Stimulated activated naive CD8-positive, alpha-beta T cell treated with anti-CD3 and anti-CD28 coated beads, Interleukin-15, amount 100 ng/mL, for 72 hours (primary cell): ENCODE data around the gene YWHAQ.
"Not testable (repeated sequence)": the region's sequence is repeated elsewhere in the genome, so short reads cannot be mapped to it uniquely, and the experiment has no call there.

Experiments used
- ATAC-seq: fragments of 150-1000 bp; cut with Tn5 transposase; 2 replicates; pipeline ENCODE4 v1.10.0; 2021; ENCODE audit warnings: mild to moderate bottlenecking, moderate library complexity
- DNase-seq, 2 donors: peaks; one replicate each; pipeline ENCODE4 v3.0.0; 2021 to 2022
- H3K27ac Mint-ChIP-seq, 2 donors: one replicate each; pipeline ENCODE4 v1.8.0; 2022; ENCODE audit warnings: mild to moderate bottlenecking in 2 of 2, mixed read lengths in 2 of 2, moderate library complexity in 2 of 2
- H3K27me3 Mint-ChIP-seq: one replicate; pipeline ENCODE4 v1.8.0; 2022; ENCODE audit warnings: mixed read lengths
- H3K4me1 Mint-ChIP-seq: one replicate; pipeline ENCODE4 v1.8.0; 2022; ENCODE audit warnings: mild to moderate bottlenecking, mixed read lengths
- H3K4me3 Mint-ChIP-seq, 2 donors: one replicate each; pipeline ENCODE4 v1.8.0; 2022; ENCODE audit warnings: mild to moderate bottlenecking in 2 of 2, mixed read lengths in 2 of 2, moderate library complexity in 1 of 2
- H3K9me3 Mint-ChIP-seq, 2 donors: one replicate each; pipeline ENCODE4 v1.8.0; 2022; ENCODE audit warnings: mixed read lengths in 2 of 2

The YWHAQ gene

DNA sequence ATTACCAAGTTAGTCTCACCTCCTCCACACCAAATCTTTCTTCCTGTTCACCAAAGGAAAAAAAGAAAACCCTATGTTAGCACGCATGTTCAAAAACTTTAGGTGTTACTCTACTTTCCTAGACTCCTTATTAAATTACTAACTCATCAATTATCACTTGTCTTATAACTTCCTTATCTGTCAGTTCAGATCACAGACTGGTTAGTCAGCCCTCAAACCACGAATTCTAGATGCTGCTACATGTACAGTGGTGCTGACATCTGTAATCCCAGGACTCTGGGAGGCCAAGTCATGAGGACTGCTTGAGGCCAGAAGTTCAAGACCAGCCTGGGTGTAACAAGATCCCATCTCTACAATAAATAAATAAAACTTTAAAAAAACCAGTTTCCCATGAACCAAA is 3.5 kb downstream of the YWHAQ start:
- peaks cover 0 to 7% of the 10 kb centered on the region in 2 donors for H3K9me3 Mint-ChIP-seq
- H3K27me3 Mint-ChIP-seq, result peaks cover 7% of the 10 kb centered on the region
- ATAC-seq, result no peak

GRCh38 chr2:9623151-9623550 is 7.6 kb downstream of the YWHAQ start:
- no peak overlapping the region for H3K27ac Mint-ChIP-seq
- ATAC-seq, result no peak
- H3K27me3 Mint-ChIP-seq, result no peaks in the 10 kb centered on the region
- H3K4me3 Mint-ChIP-seq, result no peak overlapping the region
- peaks cover 95% of the 10 kb centered on the region for H3K4me1 Mint-ChIP-seq
- DNase-seq, result no peak
- H3K9me3 Mint-ChIP-seq, result no peaks in the 10 kb centered on the region

More for the DNA sequence above, 3.5 kb downstream of the YWHAQ start:
- DNase-seq, result no peak
- Mint-ChIP-seq H3K4me1 (peaks cover 80% of the 10 kb centered on the region), H3K4me3 (peak overlapping the region; percentile 34 to 94), H3K27ac (peak overlapping the region in 1 of 2 donors; percentile 1)

DNA sequence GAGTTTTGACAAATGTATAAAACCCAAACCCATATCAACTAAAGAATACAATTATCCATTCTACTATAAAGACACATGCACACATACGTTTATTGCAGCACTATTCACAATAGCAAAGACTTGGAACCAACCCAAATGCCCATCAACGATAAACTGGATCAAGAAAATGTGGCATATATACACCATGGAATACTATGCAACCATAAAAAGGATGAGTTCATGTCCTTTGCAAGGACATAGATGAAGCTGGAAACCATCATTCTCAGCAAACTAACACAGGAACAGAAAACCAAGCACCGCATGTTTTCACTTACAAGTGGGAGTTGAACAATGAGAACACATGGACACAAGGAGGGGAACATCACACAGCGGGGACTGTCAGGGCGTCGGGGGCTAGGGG is 9.1 kb downstream of the YWHAQ start:
- not testable (repeated sequence) for H3K9me3 Mint-ChIP-seq, H3K27ac Mint-ChIP-seq, ATAC-seq, H3K4me3 Mint-ChIP-seq, DNase-seq, H3K27me3 Mint-ChIP-seq
- peaks cover 93% of the 10 kb centered on the region for H3K4me1 Mint-ChIP-seq

DNA sequence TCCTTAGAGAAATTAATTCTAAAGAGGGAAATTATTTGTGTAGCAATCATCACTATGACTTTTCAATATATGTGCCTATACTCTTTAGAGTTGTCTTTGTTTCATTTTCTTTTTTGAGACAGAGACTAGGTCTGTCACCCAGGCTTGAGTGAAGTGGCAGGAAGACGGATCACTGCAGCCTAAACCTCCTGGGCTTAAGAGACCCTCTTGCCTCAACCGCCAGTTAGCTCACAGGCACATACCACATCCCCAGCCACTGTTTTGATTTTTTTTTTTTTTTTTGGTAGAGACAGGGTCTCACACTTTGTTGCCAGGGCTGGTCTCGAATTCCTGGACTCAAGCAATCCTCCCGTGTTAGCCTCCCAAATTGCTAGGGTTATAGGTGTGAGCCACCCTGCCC is 12.4 kb downstream of the YWHAQ start:
- H3K9me3 Mint-ChIP-seq, result no peaks in the 10 kb centered on the region
- H3K27ac Mint-ChIP-seq, result peak overlapping the region in 1 of 2 donors; percentile 85
- H3K4me1 Mint-ChIP-seq, result peaks cover 95% of the 10 kb centered on the region
- ATAC-seq (peak; percentile 99), DNase-seq (peak in 1 of 2 donors; percentile 26)
- H3K4me3 Mint-ChIP-seq, result peak overlapping the region; percentile 75 to 77
- H3K27me3 Mint-ChIP-seq, result no peaks in the 10 kb centered on the region

GRCh38 chr2:9617749-9618148 is 13.0 kb downstream of the YWHAQ start:
- Mint-ChIP-seq H3K27ac (no peak overlapping the region), H3K27me3 (no peaks in the 10 kb centered on the region), H3K4me3 (peak overlapping the region; percentile 34 to 62), H3K9me3 (no peaks in the 10 kb centered on the region), H3K4me1 (peaks cover 95% of the 10 kb centered on the region)
- no peak for DNase-seq
- ATAC-seq, result no peak

DNA sequence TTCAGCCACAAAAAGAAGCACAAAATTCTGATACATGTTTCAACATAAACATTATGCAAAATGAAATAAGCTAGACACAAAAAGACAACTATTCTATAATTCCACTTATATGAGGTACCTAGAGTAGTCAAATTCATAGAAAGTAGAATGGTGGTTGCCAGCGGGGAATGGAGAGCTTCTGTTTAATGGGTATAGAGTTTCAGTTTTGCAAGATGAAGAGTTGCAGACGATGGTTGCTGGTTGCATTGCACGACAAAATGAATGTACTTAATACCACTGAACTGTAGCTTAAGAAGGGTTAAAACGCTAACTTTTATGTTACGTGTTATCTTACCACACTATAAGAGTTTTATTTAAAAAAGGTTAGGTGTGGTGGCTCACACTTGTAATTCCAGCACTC is 13.5 kb downstream of the YWHAQ start:
- Mint-ChIP-seq H3K27me3 (no peaks in the 10 kb centered on the region), H3K4me1 (peaks cover 94% of the 10 kb centered on the region), H3K9me3 (no peaks in the 10 kb centered on the region), H3K4me3 (peak overlapping the region; percentile 34 to 62), H3K27ac (no peak overlapping the region)
- ATAC-seq, result no peak
- no peak for DNase-seq

DNA sequence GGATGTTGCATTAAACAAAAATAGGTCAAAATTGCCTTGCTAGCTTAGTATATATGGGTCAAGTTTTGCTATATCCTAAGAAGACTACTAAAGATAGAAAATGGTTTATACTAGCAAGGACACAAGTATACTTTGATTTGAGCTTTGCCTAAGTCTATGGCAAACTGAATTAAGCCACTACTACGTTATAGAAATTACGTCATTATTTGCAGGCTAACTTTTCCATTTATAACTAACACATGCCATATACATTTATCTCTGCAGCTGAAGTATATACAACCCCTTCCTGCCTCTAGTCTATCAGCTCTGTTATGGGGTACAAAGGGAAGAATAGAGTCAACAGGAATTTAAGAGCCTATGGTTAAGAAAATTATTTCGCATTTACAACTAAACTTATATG is 16.2 kb downstream of the YWHAQ start:
- Mint-ChIP-seq H3K4me1 (peaks cover 93% of the 10 kb centered on the region), H3K9me3 (no peaks in the 10 kb centered on the region), H3K4me3 (no peak overlapping the region), H3K27me3 (no peaks in the 10 kb centered on the region), H3K27ac (no peak overlapping the region)
- ATAC-seq (no peak), DNase-seq (no peak)

- Mint-ChIP-seq H3K27me3 (no peaks in the 10 kb centered on the region), H3K9me3 (no peaks in the 10 kb centered on the region), H3K27ac (no peak overlapping the region), H3K4me1 (peaks cover 93% of the 10 kb centered on the region), H3K4me3 (no peak overlapping the region)
- ATAC-seq (no peak), DNase-seq (no peak)
Measured at GRCh38 chr2:9613291-9613690, 17.5 kb downstream of the YWHAQ start.

DNA sequence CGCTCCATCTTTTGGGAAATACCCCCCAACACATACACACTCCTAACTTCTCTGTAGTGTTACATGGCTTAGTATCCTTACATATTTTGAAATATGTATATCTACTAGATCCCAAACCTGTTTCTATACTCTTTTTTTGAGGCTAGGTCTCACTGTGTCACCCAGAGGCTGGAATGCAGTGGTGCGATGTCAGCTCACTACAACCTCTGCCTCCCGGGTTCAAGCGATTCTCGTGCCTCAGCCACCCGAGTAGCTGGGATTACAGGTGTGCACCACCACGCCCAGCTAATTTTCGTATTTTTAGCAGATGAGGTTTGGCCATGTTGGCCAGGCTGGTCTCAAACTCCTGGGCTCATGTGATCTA is 19.3 kb downstream of the YWHAQ start:
- not testable (repeated sequence) for DNase-seq, H3K4me3 Mint-ChIP-seq, H3K27me3 Mint-ChIP-seq, H3K27ac Mint-ChIP-seq, H3K9me3 Mint-ChIP-seq, ATAC-seq
- peaks cover 93% of the 10 kb centered on the region for H3K4me1 Mint-ChIP-seq

GRCh38 chr2:9610781-9611548 is 19.8 kb downstream of the YWHAQ start:
- DNase-seq (no peak), ATAC-seq (no peak)
- Mint-ChIP-seq H3K9me3 (no peaks in the 10 kb centered on the region), H3K4me1 (peaks cover 93% of the 10 kb centered on the region), H3K27me3 (no peaks in the 10 kb centered on the region), H3K27ac (no peak overlapping the region), H3K4me3 (no peak overlapping the region)

GRCh38 chr2:9608491-9608890 is 22.3 kb downstream of the YWHAQ start:
- ATAC-seq, result peak; percentile 2
- H3K4me1 Mint-ChIP-seq, result peaks cover 86% of the 10 kb centered on the region
- not testable (repeated sequence) for H3K27me3 Mint-ChIP-seq, DNase-seq, H3K9me3 Mint-ChIP-seq
- peak overlapping the region; percentile 6 to 64 for H3K27ac Mint-ChIP-seq
- peak overlapping the region; percentile 41 to 75 for H3K4me3 Mint-ChIP-seq

GRCh38 chr2:9602412-9602811 is 28.4 kb downstream of the YWHAQ start:
- DNase-seq, result no peak
- no peak for ATAC-seq
- H3K4me3 Mint-ChIP-seq, result no peak overlapping the region

DNA sequence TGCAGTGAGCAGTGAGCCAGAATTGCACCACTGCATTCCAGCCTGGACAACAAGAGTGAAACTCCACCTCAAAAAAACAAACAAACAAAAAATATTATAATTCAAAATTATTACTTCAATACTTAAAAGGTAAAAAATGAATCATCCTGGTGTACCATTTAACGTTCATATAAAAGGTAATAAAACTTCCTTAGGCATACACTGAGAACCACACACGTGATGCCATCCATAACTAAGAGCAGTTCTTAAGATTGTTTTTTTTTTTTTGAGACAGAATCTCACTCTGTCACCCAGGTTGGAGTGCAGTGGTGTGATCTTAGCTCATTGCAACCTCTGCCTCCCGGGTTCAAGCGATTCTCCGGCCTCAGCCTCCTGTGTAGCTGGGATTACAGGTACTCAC is 29.4 kb downstream of the YWHAQ start:
- no peak overlapping the region for H3K4me3 Mint-ChIP-seq
- no peaks in the 10 kb centered on the region for H3K27me3 Mint-ChIP-seq
- DNase-seq, result no peak
- H3K27ac Mint-ChIP-seq, result no peak overlapping the region
- ATAC-seq, result no peak
- H3K9me3 Mint-ChIP-seq, result peaks cover 9 to 10% of the 10 kb centered on the region in 2 donors
- peaks cover 50% of the 10 kb centered on the region for H3K4me1 Mint-ChIP-seq

More at GRCh38 chr2:9602412-9602811, 28.4 kb downstream of the YWHAQ start:
- Mint-ChIP-seq H3K4me1 (peaks cover 47% of the 10 kb centered on the region), H3K27me3 (no peaks in the 10 kb centered on the region), H3K27ac (no peak overlapping the region), H3K9me3 (peaks cover 9 to 10% of the 10 kb centered on the region in 2 donors)

DNA sequence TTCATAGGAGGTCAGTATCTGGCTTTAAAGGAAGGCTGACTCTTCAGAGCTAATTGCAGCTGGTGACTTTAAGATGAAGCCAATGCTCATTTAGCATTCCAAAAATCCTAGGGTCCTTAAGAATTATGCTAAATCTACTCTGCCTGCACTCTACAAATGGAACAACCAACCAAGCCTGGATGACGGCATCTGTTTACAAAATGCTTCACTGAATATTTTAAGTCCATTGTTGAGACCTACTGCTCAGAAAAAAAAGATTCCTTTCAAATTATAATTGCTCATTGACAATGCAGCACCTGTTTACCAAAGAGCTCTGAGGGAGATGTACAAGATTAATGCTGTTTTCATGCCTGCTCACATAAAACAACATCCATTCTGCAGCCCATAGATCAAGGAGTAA is 31.4 kb downstream of the YWHAQ start:
- DNase-seq, result no peak
- no peaks in the 10 kb centered on the region for H3K27me3 Mint-ChIP-seq
- H3K27ac Mint-ChIP-seq, result no peak overlapping the region
- peaks cover 53% of the 10 kb centered on the region for H3K4me1 Mint-ChIP-seq
- no peak overlapping the region for H3K4me3 Mint-ChIP-seq
- ATAC-seq, result no peak
- peaks cover 9 to 10% of the 10 kb centered on the region in 2 donors for H3K9me3 Mint-ChIP-seq

GRCh38 chr2:9596621-9597311 is 34.0 kb downstream of the YWHAQ start:
- Mint-ChIP-seq H3K4me3 (peak overlapping the region in 1 of 2 donors; percentile 37), H3K4me1 (peaks cover 70% of the 10 kb centered on the region), H3K27ac (peak overlapping the region; percentile 36 to 55), H3K9me3 (peaks cover 10 to 11% of the 10 kb centered on the region in 2 donors), H3K27me3 (no peaks in the 10 kb centered on the region)
- no peak for DNase-seq
- ATAC-seq, result peak; percentile 39

GRCh38 chr2:9595746-9596145 is 35.1 kb downstream of the YWHAQ start:
- DNase-seq, result no peak
- Mint-ChIP-seq H3K4me1 (peaks cover 80% of the 10 kb centered on the region), H3K9me3 (peaks cover 10 to 13% of the 10 kb centered on the region in 2 donors), H3K27me3 (no peaks in the 10 kb centered on the region), H3K27ac (no peak overlapping the region), H3K4me3 (peak overlapping the region; percentile 25 to 47)
- peak; percentile 26 for ATAC-seq
